ENCODE measurements around the gene TP73.
"Not testable (repeated sequence)": the region's sequence is repeated elsewhere in the genome, so short reads cannot be mapped to it uniquely, and the experiment has no call there.

The TP73 gene

GRCh38 chr1:3714284-3714741, 62.0 kb downstream of the TP73 start:
- Histone ChIP-seq H3K36me3 (ENCODE audit: control insufficient read depth, insufficient read depth, low read length) (no peaks in the 10 kb centered on the region), H3K27me3 (ENCODE audit: control insufficient read depth, insufficient read depth, low read length) (peaks cover 30% of the 10 kb centered on the region; the same call in 1 of the 2 replicates), H3K4me3 (ENCODE audit: low read depth, low read length) (no peak overlapping the region), H3K4me1 (ENCODE audit: control insufficient read depth, insufficient read depth, low read length) (peaks cover 10% of the 10 kb centered on the region), H3K9ac (ENCODE audit: low read length) (no peak overlapping the region), H3K9me3 (ENCODE audit: control insufficient read depth, insufficient read depth, low read depth, low read length) (no peaks in the 10 kb centered on the region), H3K27ac (ENCODE audit: low read depth, low read length) (no peak overlapping the region)

- H3K4me1 ChIP-seq (ENCODE audit: control insufficient read depth, insufficient read depth, low read length): peaks cover 9% of the 10 kb centered on the region
- H3K4me3 ChIP-seq (ENCODE audit: low read depth, low read length): no peak overlapping the region
- H3K9me3 ChIP-seq (ENCODE audit: control insufficient read depth, insufficient read depth, low read depth, low read length): no peaks in the 10 kb centered on the region
- H3K36me3 ChIP-seq (ENCODE audit: control insufficient read depth, insufficient read depth, low read length): no peaks in the 10 kb centered on the region
- peaks cover 25% of the 10 kb centered on the region; the same call in 1 of the 2 replicates for H3K27me3 ChIP-seq (ENCODE audit: control insufficient read depth, insufficient read depth, low read length)
- no peak overlapping the region for H3K27ac ChIP-seq (ENCODE audit: low read depth, low read length)
- no peak overlapping the region for H3K9ac ChIP-seq (ENCODE audit: low read length)
Observed at GRCh38 chr1:3714814-3715213, 62.5 kb downstream of the TP73 start.

DNA sequence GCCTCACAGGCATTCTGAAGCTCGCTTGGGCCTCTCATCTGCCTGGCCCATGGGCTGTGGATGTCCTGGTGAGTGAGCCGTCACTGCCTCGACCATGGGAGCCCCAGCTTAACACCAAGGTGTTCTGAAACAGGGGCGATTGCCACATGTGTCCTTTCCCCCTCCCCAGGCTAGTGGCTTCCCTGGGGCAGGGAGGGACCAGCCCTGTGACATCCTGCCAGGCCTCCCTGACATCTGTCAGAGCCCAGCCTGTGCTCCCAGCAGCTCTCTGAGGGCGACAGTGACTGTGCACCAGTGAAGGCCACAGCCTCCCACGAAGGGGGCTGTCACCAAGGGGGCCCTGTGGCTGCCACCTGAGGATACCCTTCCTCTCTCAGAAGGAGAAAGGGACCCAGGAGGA, 64.0 kb downstream of the TP73 start:
- H3K4me3 ChIP-seq (ENCODE audit: low read depth, low read length): no peak overlapping the region
- peaks cover 16% of the 10 kb centered on the region; the same call in 1 of the 2 replicates for H3K27me3 ChIP-seq (ENCODE audit: control insufficient read depth, insufficient read depth, low read length)
- no peaks in the 10 kb centered on the region for H3K36me3 ChIP-seq (ENCODE audit: control insufficient read depth, insufficient read depth, low read length)
- H3K27ac ChIP-seq (ENCODE audit: low read depth, low read length): no peak overlapping the region
- peaks cover 13% of the 10 kb centered on the region for H3K4me1 ChIP-seq (ENCODE audit: control insufficient read depth, insufficient read depth, low read length)
- no peaks in the 10 kb centered on the region for H3K9me3 ChIP-seq (ENCODE audit: control insufficient read depth, insufficient read depth, low read depth, low read length)
- H3K9ac ChIP-seq (ENCODE audit: low read length): no peak overlapping the region

GRCh38 chr1:3717041-3717714, 64.9 kb downstream of the TP73 start:
- Histone ChIP-seq H3K9me3 (ENCODE audit: control insufficient read depth, insufficient read depth, low read depth, low read length) (no peaks in the 10 kb centered on the region), H3K9ac (ENCODE audit: low read length) (no peak overlapping the region), H3K27ac (ENCODE audit: low read depth, low read length) (no peak overlapping the region), H3K27me3 (ENCODE audit: control insufficient read depth, insufficient read depth, low read length) (peaks cover 8% of the 10 kb centered on the region; the same call in 1 of the 2 replicates), H3K36me3 (ENCODE audit: control insufficient read depth, insufficient read depth, low read length) (no peaks in the 10 kb centered on the region), H3K4me3 (ENCODE audit: low read depth, low read length) (no peak overlapping the region), H3K4me1 (ENCODE audit: control insufficient read depth, insufficient read depth, low read length) (peaks cover 11% of the 10 kb centered on the region)

- Histone ChIP-seq H3K9ac (ENCODE audit: low read length) (no peak overlapping the region), H3K27ac (ENCODE audit: low read depth, low read length) (no peak overlapping the region), H3K4me1 (ENCODE audit: control insufficient read depth, insufficient read depth, low read length) (peaks cover 11% of the 10 kb centered on the region), H3K4me3 (ENCODE audit: low read depth, low read length) (peak overlapping the region; percentile 61), H3K27me3 (ENCODE audit: control insufficient read depth, insufficient read depth, low read length) (peaks cover 6% of the 10 kb centered on the region; the same call in 1 of the 2 replicates), H3K9me3 (ENCODE audit: control insufficient read depth, insufficient read depth, low read depth, low read length) (no peaks in the 10 kb centered on the region), H3K36me3 (ENCODE audit: control insufficient read depth, insufficient read depth, low read length) (no peaks in the 10 kb centered on the region)
Observed at GRCh38 chr1:3717715-3718601, 65.6 kb downstream of the TP73 start.

DNA sequence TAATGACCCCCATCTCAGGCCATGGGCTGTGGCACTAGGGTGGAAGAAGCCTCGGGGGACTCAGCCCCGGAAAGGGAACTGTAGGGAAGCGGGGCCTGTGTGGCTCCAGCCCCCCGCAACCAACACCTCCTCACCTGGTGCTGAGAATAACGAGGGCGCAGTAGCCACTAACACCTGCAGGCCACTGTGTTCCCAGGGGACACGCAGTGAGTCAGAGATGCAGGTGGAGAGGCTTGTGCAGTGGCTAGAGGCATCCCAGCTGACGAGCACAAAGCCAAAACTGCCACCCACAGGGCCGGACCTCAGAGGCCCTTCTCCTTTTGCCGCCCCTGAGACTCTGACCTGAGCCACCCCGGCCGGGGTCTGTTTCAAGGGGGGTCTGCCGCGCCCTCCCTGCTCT, 66.4 kb downstream of the TP73 start:
- Histone ChIP-seq H3K9me3 (ENCODE audit: control insufficient read depth, insufficient read depth, low read depth, low read length) (no peaks in the 10 kb centered on the region), H3K9ac (ENCODE audit: low read length) (no peak overlapping the region), H3K27me3 (ENCODE audit: control insufficient read depth, insufficient read depth, low read length) (peaks cover 6% of the 10 kb centered on the region; the same call in 1 of the 2 replicates), H3K36me3 (ENCODE audit: control insufficient read depth, insufficient read depth, low read length) (no peaks in the 10 kb centered on the region), H3K4me1 (ENCODE audit: control insufficient read depth, insufficient read depth, low read length) (peaks cover 11% of the 10 kb centered on the region), H3K27ac (ENCODE audit: low read depth, low read length) (no peak overlapping the region), H3K4me3 (ENCODE audit: low read depth, low read length) (no peak overlapping the region)

DNA sequence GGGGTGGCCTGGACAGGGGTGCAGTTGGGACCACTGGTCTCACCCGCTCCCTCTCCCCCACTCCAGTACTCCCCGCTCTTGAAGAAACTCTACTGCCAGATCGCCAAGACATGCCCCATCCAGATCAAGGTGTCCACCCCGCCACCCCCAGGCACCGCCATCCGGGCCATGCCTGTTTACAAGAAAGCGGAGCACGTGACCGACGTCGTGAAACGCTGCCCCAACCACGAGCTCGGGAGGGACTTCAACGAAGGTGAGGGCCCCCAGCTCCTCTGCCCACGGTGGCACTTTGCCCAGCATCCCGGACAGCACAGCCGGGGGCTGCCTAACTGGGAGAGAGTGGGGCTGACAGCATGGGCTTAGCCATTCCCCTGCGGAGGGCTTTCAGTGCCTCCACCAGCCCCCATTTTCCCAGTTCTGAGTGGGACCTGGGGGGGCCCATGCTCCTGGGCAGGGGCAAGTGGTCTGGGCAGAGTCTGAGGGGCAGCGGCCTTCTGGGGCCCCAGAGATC, 69.7 kb downstream of the TP73 start:
- no peaks in the 10 kb centered on the region for H3K9me3 ChIP-seq (ENCODE audit: control insufficient read depth, insufficient read depth, low read depth, low read length)
- H3K36me3 ChIP-seq (ENCODE audit: control insufficient read depth, insufficient read depth, low read length): no peaks in the 10 kb centered on the region
- H3K4me3 ChIP-seq (ENCODE audit: low read depth, low read length): no peak overlapping the region
- H3K9ac ChIP-seq (ENCODE audit: low read length): no peak overlapping the region
- H3K27ac ChIP-seq (ENCODE audit: low read depth, low read length): no peak overlapping the region
- H3K4me1 ChIP-seq (ENCODE audit: control insufficient read depth, insufficient read depth, low read length): peaks cover 11% of the 10 kb centered on the region
- peaks cover 6% of the 10 kb centered on the region; the same call in 1 of the 2 replicates for H3K27me3 ChIP-seq (ENCODE audit: control insufficient read depth, insufficient read depth, low read length)

DNA sequence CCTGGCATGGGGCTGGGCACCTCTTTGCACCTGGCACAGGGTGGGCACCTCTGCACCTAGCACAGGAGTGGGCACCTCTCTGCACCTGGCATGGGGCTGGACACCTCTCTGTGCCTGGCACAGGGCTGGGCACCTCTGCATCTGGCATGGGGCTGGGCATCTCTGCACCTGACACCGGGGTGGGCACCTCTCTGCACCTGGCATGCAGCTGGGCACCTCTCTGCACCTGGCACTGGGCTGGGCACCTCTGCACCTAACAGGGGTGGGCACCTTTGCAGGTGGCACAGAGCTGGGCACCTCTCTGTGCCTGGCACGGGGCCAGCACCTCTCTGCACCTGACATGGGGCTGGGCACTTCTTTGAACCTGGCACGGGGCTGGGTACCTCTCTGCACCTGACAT, 70.5 kb downstream of the TP73 start:
- no peak overlapping the region for H3K4me3 ChIP-seq (ENCODE audit: low read depth, low read length)
- no peak overlapping the region for H3K9ac ChIP-seq (ENCODE audit: low read length)
- H3K27me3 ChIP-seq (ENCODE audit: control insufficient read depth, insufficient read depth, low read length): peaks cover 5% of the 10 kb centered on the region; the same call in 1 of the 2 replicates
- H3K27ac ChIP-seq (ENCODE audit: low read depth, low read length): no peak overlapping the region
- peaks cover 5% of the 10 kb centered on the region; the same call in 1 of the 2 replicates for H3K4me1 ChIP-seq (ENCODE audit: control insufficient read depth, insufficient read depth, low read length)
- H3K36me3 ChIP-seq (ENCODE audit: control insufficient read depth, insufficient read depth, low read length): no peaks in the 10 kb centered on the region
- no peaks in the 10 kb centered on the region for H3K9me3 ChIP-seq (ENCODE audit: control insufficient read depth, insufficient read depth, low read depth, low read length)

- H3K9ac ChIP-seq (ENCODE audit: low read length); H3K27ac ChIP-seq (ENCODE audit: low read depth, low read length); H3K36me3 ChIP-seq (ENCODE audit: control insufficient read depth, insufficient read depth, low read length); H3K4me3 ChIP-seq (ENCODE audit: low read depth, low read length); H3K9me3 ChIP-seq (ENCODE audit: control insufficient read depth, insufficient read depth, low read depth, low read length); H3K4me1 ChIP-seq (ENCODE audit: control insufficient read depth, insufficient read depth, low read length): not testable (repeated sequence)
- H3K27me3 ChIP-seq (ENCODE audit: control insufficient read depth, insufficient read depth, low read length): peaks cover 16% of the 10 kb centered on the region; the same call in 1 of the 2 replicates
Observed at GRCh38 chr1:3724416-3725030, 72.2 kb downstream of the TP73 start.

- Histone ChIP-seq H3K9me3 (ENCODE audit: control insufficient read depth, insufficient read depth, low read depth, low read length) (no peaks in the 10 kb centered on the region), H3K36me3 (ENCODE audit: control insufficient read depth, insufficient read depth, low read length) (no peaks in the 10 kb centered on the region), H3K27ac (ENCODE audit: low read depth, low read length) (no peak overlapping the region), H3K4me3 (ENCODE audit: low read depth, low read length) (no peak overlapping the region), H3K4me1 (ENCODE audit: control insufficient read depth, insufficient read depth, low read length) (0 out of 2 replicates have a peak, but pooled peaks cover under 1% of the 10 kb centered on the region), H3K27me3 (ENCODE audit: control insufficient read depth, insufficient read depth, low read length) (peaks cover 16% of the 10 kb centered on the region; the same call in 1 of the 2 replicates), H3K9ac (ENCODE audit: low read length) (no peak overlapping the region)
Observed at GRCh38 chr1:3725366-3725765, 73.0 kb downstream of the TP73 start.
